Uterus (tissue), 4 donors: Measurements from ENCODE around the gene CFDP1. TPM values are rescaled to one million over a fixed set of nuclear protein-coding genes. Genes with fewer than 3 reads are reported as not detected.

ENCODE experiments used
- DNase-seq, 2 donors: peaks; one replicate each; pipeline ENCODE4 v3.0.0-alpha.2; 2019 to 2020
- H3K27ac ChIP-seq, 2 donors: fragments of 200-600 bp; sonication (generic); 1 replicate in 1 of 2; 2 replicates in 1 of 2; pipeline ENCODE4 v1.5.1; 2016 to 2018
- H3K27me3 ChIP-seq, 2 donors: fragments of 200-600 bp; sonication (generic); one replicate each; pipeline ENCODE4 v1.5.1; 2018 to 2019; ENCODE audit warnings: control low read depth in 1 of 2
- H3K36me3 ChIP-seq, 2 donors: fragments of 200-600 bp; sonication (generic); one replicate each; pipeline ENCODE4 v1.5.1; 2019; ENCODE audit warnings: control low read depth in 1 of 2
- H3K4me1 ChIP-seq, 2 donors: fragments of 200-600 bp; sonication (generic); one replicate each; pipeline ENCODE4 v1.5.1; 2018 to 2019; ENCODE audit warnings: control low read depth in 1 of 2
- H3K4me3 ChIP-seq, 2 donors: fragments of 200-600 bp; sonication (generic); 1 replicate in 1 of 2; 2 replicates in 1 of 2; pipeline ENCODE4 v1.5.1; 2018 to 2019; ENCODE audit warnings: mild to moderate bottlenecking in 1 of 2
- H3K9me3 ChIP-seq, 2 donors: fragments of 200-600 bp; sonication (generic); one replicate each; pipeline ENCODE4 v1.5.1; 2019; ENCODE audit warnings: control low read depth in 1 of 2
- POLR2A ChIP-seq, 2 donors: fragments of 450-650 bp; IDR thresholded peaks; one replicate each; pipeline ENCODE4 v1.6.1; 2016; ENCODE audit warnings: antibody characterized with exemption in 2 of 2, mild to moderate bottlenecking in 1 of 2, moderate library complexity in 1 of 2
- intact Hi-C: fragments of 100-400 bp; cut with DNase I; formaldehyde crosslinking; loops from one replicate; pipeline ENCODE4 v1.15.1; 2023; ENCODE audit warnings: low total_unique reads
- total RNA-seq, 4 donors: library from RNA; depleted of rRNA in 3 of 4; stranded (reverse); fragments of >200 nt in 3 of 4; gene quantifications; one replicate each; pipeline versions ENCODE4 v1.1.0 to v1.2.4, GENCODE V29; 2014 to 2023
- TF ChIP-seq, protein P1 (sequence below), 4 experiments: fragments of 200-600 bp in 2 of 4; fragments of 450-650 bp in 2 of 4; sonication (generic) in 2 of 4; IDR thresholded peaks; one replicate each; pipeline ENCODE4 v1.5.1; 2016 to 2019; ENCODE audit warnings: antibody characterized with exemption in 4 of 4, mild to moderate bottlenecking in 2 of 4, moderate library complexity in 1 of 4
- donor health status: DM: yes; HTN: yes; CAD: no.

CFDP1 gene
- total RNA-seq, 4 donors from 2014 or later = 22.3 to 90.8 (median 73.4) TPM

DNA sequence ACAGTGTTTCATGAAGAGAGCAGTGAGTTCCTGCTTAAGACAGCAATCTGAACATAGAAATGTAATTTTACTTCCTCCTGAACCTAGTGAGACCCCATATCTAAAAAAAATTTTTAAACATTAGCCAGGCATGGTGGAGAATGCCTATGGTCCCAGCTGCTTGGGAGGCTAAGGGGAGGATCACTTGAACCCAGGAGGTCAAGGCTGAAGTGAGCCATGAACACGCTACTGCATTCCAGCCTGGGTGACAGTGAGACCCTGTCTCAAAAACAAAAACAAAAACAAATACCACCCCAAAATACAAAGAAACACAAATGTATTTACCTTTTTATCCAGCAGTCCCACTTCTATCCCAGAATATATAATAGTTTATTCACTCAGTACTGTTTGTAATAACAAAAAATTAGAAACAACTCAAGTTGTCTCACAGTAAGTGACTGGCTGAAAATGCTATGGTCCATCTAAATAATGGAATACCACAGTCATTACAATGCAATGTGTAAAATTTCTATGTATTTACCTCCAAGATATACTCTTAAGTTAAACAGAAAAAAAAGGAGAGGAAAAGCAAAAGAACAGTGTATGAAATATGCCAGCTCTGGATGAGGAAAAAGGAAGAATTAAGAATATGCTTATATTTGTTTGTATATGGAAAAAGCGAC, 16.3 kb downstream of the CFDP1 start:
- Histone ChIP-seq H3K9me3 (no peaks in the 10 kb centered on the region), H3K4me1 (no peaks in the 10 kb centered on the region), H3K27me3 (no peaks in the 10 kb centered on the region), H3K27ac (no peak overlapping the region), H3K36me3 (no peaks in the 10 kb centered on the region), H3K4me3 (no peak overlapping the region)
- intact Hi-C loops = no loop called here
- no peak for DNase-seq
- no peak for TF ChIP-seq POLR2A (IDR thresholded peaks at IDR 0.05)
- TF ChIP-seq, protein P1, sequence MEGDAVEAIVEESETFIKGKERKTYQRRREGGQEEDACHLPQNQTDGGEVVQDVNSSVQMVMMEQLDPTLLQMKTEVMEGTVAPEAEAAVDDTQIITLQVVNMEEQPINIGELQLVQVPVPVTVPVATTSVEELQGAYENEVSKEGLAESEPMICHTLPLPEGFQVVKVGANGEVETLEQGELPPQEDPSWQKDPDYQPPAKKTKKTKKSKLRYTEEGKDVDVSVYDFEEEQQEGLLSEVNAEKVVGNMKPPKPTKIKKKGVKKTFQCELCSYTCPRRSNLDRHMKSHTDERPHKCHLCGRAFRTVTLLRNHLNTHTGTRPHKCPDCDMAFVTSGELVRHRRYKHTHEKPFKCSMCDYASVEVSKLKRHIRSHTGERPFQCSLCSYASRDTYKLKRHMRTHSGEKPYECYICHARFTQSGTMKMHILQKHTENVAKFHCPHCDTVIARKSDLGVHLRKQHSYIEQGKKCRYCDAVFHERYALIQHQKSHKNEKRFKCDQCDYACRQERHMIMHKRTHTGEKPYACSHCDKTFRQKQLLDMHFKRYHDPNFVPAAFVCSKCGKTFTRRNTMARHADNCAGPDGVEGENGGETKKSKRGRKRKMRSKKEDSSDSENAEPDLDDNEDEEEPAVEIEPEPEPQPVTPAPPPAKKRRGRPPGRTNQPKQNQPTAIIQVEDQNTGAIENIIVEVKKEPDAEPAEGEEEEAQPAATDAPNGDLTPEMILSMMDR (IDR thresholded peaks at IDR 0.05) = no peak

- intact Hi-C loops = no loop called here
- Histone ChIP-seq H3K4me3 (no peak overlapping the region), H3K36me3 (no peaks in the 10 kb centered on the region), H3K27ac (no peak overlapping the region), H3K27me3 (no peaks in the 10 kb centered on the region), H3K9me3 (no peaks in the 10 kb centered on the region), H3K4me1 (no peaks in the 10 kb centered on the region)
- DNase-seq = no peak
- TF ChIP-seq POLR2A (IDR thresholded peaks at IDR 0.05) = no peak
- TF ChIP-seq, protein P1 (IDR thresholded peaks at IDR 0.05) = no peak
Measured at GRCh38 chr16:75415169-75415905, 18.0 kb downstream of the CFDP1 start.

GRCh38 chr16:75413951-75414350, 19.4 kb downstream of the CFDP1 start:
- no peak for TF ChIP-seq POLR2A (IDR thresholded peaks at IDR 0.05)
- TF ChIP-seq, protein P1 (IDR thresholded peaks at IDR 0.05) = no peak
- no peaks in the 10 kb centered on the region for H3K27me3 ChIP-seq
- DNase-seq = no peak
- no peaks in the 10 kb centered on the region for H3K4me1 ChIP-seq
- intact Hi-C loops = no loop called here
- no peaks in the 10 kb centered on the region for H3K9me3 ChIP-seq
- no peaks in the 10 kb centered on the region for H3K36me3 ChIP-seq
- no peak overlapping the region for H3K4me3 ChIP-seq
- no peak overlapping the region for H3K27ac ChIP-seq

DNA sequence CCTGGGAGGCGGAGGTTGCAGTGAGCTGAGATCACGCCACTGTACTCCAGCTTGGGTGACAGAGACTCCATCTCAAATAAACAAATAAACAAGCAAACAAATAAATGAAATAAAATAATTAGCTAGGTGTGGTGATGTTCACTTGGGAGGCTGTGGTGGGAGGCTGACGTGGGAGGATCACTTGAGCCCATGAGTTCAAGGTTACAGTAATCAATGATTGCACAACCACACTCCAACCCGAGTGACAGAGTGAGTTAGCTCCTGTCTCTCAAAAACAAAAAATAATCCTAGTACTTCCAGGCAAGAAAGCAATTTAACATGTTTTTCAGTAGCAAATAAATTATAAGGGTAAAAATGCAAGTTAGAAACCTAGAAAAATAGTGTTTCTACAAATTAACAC, 26.4 kb downstream of the CFDP1 start:
- no peaks in the 10 kb centered on the region for H3K36me3 ChIP-seq
- no peak overlapping the region for H3K27ac ChIP-seq
- H3K4me3 ChIP-seq = no peak overlapping the region
- intact Hi-C loops = no loop called here
- H3K27me3 ChIP-seq = no peaks in the 10 kb centered on the region
- H3K9me3 ChIP-seq = no peaks in the 10 kb centered on the region
- H3K4me1 ChIP-seq = peaks cover 0 to 5% of the 10 kb centered on the region in 2 donors
- no peak for TF ChIP-seq POLR2A (IDR thresholded peaks at IDR 0.05)
- TF ChIP-seq, protein P1 (IDR thresholded peaks at IDR 0.05) = no peak
- no peak for DNase-seq

GRCh38 chr16:75402821-75403475, 30.4 kb downstream of the CFDP1 start:
- Histone ChIP-seq H3K36me3 (no peaks in the 10 kb centered on the region), H3K4me3 (no peak overlapping the region), H3K9me3 (no peaks in the 10 kb centered on the region), H3K4me1 (peaks cover 0 to 5% of the 10 kb centered on the region in 2 donors), H3K27ac (peak overlapping the region; percentile 83 to 89), H3K27me3 (no peaks in the 10 kb centered on the region)
- TF ChIP-seq, protein P1 (IDR thresholded peaks at IDR 0.05) = peak; percentile 57 to 77 (median 74)
- TF ChIP-seq POLR2A (IDR thresholded peaks at IDR 0.05) = no peak
- no peak for DNase-seq
- intact Hi-C loops = no loop called here
